ENCODE results near the gene PPP2R2C.

The PPP2R2C gene

DNA sequence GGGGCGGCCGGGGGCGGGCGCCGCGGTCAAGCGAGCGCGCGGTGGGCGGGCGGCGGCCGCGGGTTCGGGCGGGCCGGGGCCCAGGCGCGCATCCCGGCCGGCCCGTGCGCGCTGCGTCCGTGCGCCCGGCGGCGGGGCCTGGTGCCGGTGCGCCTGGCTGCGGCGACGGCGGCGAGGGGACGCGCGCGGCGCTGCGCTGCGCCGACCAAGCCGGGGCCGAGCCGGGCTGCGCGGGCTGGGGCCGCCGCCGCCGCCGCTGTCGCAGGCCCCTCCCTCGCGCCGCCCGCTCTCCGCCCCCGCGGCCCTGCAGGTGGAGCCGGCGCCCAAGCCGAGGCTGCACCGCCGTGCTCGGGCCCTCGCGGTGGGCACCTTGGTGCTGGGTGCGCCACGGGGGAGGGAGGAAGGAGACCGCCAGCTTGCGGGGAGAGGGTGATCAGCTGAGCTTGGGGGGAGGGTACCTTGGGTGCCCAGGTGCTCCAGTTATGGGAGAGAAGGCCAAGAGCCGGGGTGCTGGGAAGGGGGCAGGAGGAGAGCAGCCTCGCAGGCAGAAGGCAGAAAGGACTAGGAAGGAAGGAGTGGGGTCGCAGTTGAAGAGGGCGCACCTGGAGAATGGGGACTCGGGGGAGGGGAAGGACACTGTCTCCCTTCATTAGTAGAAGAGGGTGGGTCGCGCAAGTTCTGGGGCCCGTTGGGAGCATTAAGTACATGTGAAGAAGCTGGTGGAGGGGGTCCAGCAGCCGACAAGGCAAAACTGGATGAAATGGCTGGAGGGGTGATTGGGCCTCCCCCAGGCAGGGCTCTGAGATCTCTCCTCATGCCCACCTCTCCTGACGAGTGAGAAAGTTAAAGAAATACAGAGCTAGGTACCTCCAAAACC lies at the start of gene PPP2R2C:
Gene PPP2R2C, minus strand, starts transcription at position 228 of the 877 bp plus-strand sequence. CDS start 385 bp downstream, outside the sequence.
- DNase-seq (ENCODE audit: low spot score) = peak; percentile 46
- in situ Hi-C loops (cut with MboI; ENCODE audit: low sequenced_read_pairs, unreplicated experiment) = no loop called here
- TF ChIP-seq, protein P1, sequence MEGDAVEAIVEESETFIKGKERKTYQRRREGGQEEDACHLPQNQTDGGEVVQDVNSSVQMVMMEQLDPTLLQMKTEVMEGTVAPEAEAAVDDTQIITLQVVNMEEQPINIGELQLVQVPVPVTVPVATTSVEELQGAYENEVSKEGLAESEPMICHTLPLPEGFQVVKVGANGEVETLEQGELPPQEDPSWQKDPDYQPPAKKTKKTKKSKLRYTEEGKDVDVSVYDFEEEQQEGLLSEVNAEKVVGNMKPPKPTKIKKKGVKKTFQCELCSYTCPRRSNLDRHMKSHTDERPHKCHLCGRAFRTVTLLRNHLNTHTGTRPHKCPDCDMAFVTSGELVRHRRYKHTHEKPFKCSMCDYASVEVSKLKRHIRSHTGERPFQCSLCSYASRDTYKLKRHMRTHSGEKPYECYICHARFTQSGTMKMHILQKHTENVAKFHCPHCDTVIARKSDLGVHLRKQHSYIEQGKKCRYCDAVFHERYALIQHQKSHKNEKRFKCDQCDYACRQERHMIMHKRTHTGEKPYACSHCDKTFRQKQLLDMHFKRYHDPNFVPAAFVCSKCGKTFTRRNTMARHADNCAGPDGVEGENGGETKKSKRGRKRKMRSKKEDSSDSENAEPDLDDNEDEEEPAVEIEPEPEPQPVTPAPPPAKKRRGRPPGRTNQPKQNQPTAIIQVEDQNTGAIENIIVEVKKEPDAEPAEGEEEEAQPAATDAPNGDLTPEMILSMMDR (IDR thresholded peaks at IDR 0.05; ENCODE audit: borderline replicate concordance, control extremely low read depth, extremely low read depth, insufficient read depth, missing control alignments) = no peak

DNA sequence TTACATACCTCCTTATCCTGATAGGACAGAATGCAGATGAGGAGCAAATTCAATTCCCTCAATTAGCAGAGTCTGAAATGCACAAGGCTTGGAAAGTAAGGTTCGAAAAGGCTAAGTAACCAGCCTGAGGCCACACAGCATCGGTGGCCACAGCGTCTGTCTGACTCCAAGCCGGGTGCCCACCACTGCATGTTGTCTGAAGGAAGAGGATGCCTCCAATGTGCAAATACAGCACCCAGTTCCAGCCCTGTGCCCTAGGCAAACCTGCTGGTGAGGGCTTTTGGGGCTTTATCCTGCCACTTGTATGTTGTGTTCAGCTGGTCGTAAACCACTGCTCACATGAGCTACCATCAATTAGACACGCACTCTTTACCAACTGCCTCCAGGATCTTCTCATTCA lies 48.6 kb upstream of the PPP2R2C start:
- TF ChIP-seq, protein P1 (IDR thresholded peaks at IDR 0.05; ENCODE audit: borderline replicate concordance, control extremely low read depth, extremely low read depth, insufficient read depth, missing control alignments) = no peak
- in situ Hi-C loops (cut with MboI; ENCODE audit: low sequenced_read_pairs, unreplicated experiment) = no loop called here
- DNase-seq (ENCODE audit: low spot score) = no peak

DNA sequence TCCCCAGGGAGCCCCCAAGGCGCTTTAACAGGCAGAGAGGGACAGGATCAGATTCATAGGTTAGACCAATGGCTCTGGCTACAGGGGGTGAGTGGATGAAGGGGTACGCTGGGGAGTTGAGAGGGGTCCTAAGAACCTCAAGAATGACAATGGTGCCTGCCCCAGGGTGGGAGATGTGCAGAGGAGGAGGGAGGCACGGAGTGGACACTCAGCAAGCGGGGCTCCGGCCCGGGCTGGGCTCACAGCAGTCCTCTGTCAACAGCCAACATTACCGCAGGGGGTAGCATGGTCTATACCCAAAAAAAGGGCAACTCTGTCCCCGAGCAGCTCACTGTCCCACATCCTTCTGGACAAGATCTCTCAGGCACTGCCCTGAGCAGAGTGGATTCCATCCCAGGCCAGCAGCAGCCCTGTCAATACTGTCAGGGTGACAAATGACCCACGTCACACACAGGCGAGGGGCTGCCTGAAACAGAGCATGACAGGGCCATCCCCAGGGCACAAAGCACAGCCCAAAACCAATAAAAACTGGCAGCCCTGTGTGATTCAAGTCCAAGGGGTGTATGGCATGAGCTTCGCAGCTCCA lies 47.7 kb upstream of the PPP2R2C start:
- in situ Hi-C loops (cut with MboI; ENCODE audit: low sequenced_read_pairs, unreplicated experiment) = no loop called here
- DNase-seq (ENCODE audit: low spot score) = no peak
- TF ChIP-seq, protein P1 (IDR thresholded peaks at IDR 0.05; ENCODE audit: borderline replicate concordance, control extremely low read depth, extremely low read depth, insufficient read depth, missing control alignments) = no peak

DNA sequence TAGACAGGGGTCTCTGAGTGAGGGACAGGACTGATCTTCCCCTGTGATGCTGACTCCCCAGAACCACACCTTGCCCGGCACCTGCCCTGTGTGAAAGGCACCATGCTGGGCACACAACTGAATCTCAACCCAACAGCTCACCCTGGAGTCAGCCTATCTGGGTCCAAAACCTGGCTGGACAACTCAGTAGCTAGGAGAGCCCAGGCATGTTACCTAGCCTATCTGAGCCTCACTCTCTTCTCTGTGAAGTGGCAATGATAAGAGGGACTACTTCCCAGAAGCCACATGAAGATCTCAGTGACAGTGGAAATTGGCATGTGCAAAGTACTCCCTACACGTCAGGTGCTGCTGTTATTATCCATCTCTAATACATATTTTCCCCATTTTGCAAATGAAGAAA lies 44.8 kb upstream of the PPP2R2C start:
- DNase-seq (ENCODE audit: low spot score) = no peak
- in situ Hi-C loops (cut with MboI; ENCODE audit: low sequenced_read_pairs, unreplicated experiment) = no loop called here
- TF ChIP-seq, protein P1 (IDR thresholded peaks at IDR 0.05; ENCODE audit: borderline replicate concordance, control extremely low read depth, extremely low read depth, insufficient read depth, missing control alignments) = no peak

DNA sequence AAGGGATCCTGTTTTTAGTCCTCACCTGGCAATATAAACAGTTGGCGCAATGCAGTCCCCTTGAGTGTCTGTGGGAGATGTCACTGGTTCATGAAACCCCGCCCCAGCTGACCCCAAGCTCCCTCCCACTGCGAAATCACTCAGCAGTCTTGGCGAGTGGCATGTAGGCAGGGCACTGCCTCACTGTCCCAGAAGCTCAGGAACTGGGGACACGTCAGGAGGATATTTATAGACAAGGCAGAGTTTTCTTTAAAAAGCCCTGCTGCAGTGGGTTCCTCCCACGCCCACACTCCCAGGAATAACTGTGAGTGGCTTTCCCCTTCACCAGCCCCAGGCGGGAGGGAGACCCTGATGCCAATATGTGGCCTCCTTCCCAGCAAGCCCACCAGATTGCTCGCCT lies 44.3 kb upstream of the PPP2R2C start:
- TF ChIP-seq, protein P1 (IDR thresholded peaks at IDR 0.05; ENCODE audit: borderline replicate concordance, control extremely low read depth, extremely low read depth, insufficient read depth, missing control alignments) = no peak
- in situ Hi-C loops (cut with MboI; ENCODE audit: low sequenced_read_pairs, unreplicated experiment) = no loop called here

DNA sequence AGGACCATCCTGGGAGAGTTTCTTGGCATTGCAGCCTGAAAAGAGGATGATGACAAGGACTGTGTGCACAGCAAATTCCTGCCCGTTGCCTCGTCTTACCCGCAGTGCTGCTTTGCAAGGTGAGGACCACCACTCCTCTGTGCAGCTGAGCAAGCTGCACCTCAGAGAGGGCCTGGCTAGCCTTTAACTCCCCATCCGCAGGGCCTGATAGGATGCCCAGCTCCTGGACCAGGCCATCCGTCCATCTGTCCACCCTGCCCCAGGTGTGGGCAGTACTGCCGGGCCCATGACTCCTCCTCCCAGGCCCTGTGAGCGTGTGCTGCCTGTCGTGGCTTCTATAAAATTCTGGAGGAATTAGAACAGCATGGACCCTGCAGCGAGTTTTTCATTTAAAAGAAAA lies 43.9 kb upstream of the PPP2R2C start:
- in situ Hi-C loops (cut with MboI; ENCODE audit: low sequenced_read_pairs, unreplicated experiment) = no loop called here
- TF ChIP-seq, protein P1 (IDR thresholded peaks at IDR 0.05; ENCODE audit: borderline replicate concordance, control extremely low read depth, extremely low read depth, insufficient read depth, missing control alignments) = no peak
- DNase-seq (ENCODE audit: low spot score) = no peak

More for the DNA sequence above, 44.3 kb upstream of the PPP2R2C start:
- no peak for DNase-seq (ENCODE audit: low spot score)
